PC-9 (cell line): ENCODE data around the gene FAM83G. TPM values are rescaled to one million over a fixed set of nuclear protein-coding genes. Genes with fewer than 3 reads are reported as not detected.

Experiments
- BruUV-seq: library from RNA; stranded (reverse); fragments of 400-500 nt; replicated peaks from 2 replicates; lab custom pipeline; 2021; lab: Mats Ljungman, UMichigan
- CTCF ChIA-PET: fragments of 300-600 bp; sonication (Branson Sonifier 250); formaldehyde crosslinking; loops from one replicate; lab custom pipeline; 2022; ENCODE audit warnings: antibody characterized with exemption; lab: Charles Lee
- POLR2A ChIA-PET: fragments of 300-600 bp; sonication (Branson Sonifier 250); formaldehyde crosslinking; loops from one replicate; lab custom pipeline; 2022; ENCODE audit warnings: antibody characterized with exemption; ENCODE audit not compliant: unreplicated experiment; lab: Charles Lee
- DNase-seq, 2 experiments: peaks; one replicate each; pipeline versions ENCODE4 v3.0.0 to v3.0.0-alpha.2; 2015 to 2022; ENCODE audit warnings: mixed read lengths in 1 of 2
- H2AFZ ChIP-seq: fragments of 200-600 bp; sonication (generic); 2 replicates; pipeline ENCODE4 v1.8.1; 2017; ENCODE audit warnings: antibody characterized with exemption
- H3F3A ChIP-seq: fragments of 200-600 bp; sonication (generic); 2 replicates; pipeline ENCODE4 v1.8.1; 2017; ENCODE audit warnings: antibody characterized with exemption, mild to moderate bottlenecking, low read depth; ENCODE audit not compliant: insufficient read depth
- H3K27ac ChIP-seq: fragments of 200-600 bp; sonication (generic); 2 replicates; pipeline ENCODE4 v1.6.1; 2016; ENCODE audit warnings: mixed run types
- H3K27me3 ChIP-seq: fragments of 200-600 bp; sonication (generic); 2 replicates; pipeline ENCODE4 v1.6.1; 2016; ENCODE audit warnings: low read depth, mixed run types; ENCODE audit not compliant: insufficient read depth
- H3K36me3 ChIP-seq: fragments of 200-600 bp; sonication (generic); 2 replicates; pipeline ENCODE4 v1.6.1; 2016; ENCODE audit warnings: low read depth, mixed run types
- H3K4me1 ChIP-seq: fragments of 200-600 bp; sonication (generic); replicated peaks from 2 replicates; pipeline ENCODE4 v1.6.1; 2016; ENCODE audit warnings: mixed run types; ENCODE audit not compliant: insufficient read depth
- H3K4me2 ChIP-seq: fragments of 200-600 bp; sonication (generic); 2 replicates; pipeline ENCODE4 v1.6.1; 2017; ENCODE audit warnings: mixed run types
- H3K4me3 ChIP-seq: fragments of 200-600 bp; sonication (generic); 2 replicates; pipeline ENCODE4 v1.6.1; 2016; ENCODE audit warnings: mixed run types
- H3K79me2 ChIP-seq: fragments of 200-600 bp; sonication (generic); 2 replicates; pipeline ENCODE4 v1.6.1; 2017; ENCODE audit warnings: low read depth, mixed run types
- H3K9me2 ChIP-seq: fragments of 200-600 bp; sonication (generic); 2 replicates; pipeline ENCODE4 v1.8.1; 2017; ENCODE audit warnings: mild to moderate bottlenecking; ENCODE audit not compliant: insufficient read depth
- H3K9me3 ChIP-seq: fragments of 200-600 bp; sonication (generic); 2 replicates; pipeline ENCODE4 v1.8.1; 2016; ENCODE audit warnings: low read depth; ENCODE audit not compliant: insufficient read depth
- H4K20me1 ChIP-seq: fragments of 200-600 bp; sonication (generic); 2 replicates; pipeline ENCODE4 v1.8.1; 2017; ENCODE audit not compliant: insufficient read depth
- EZH2 ChIP-seq: fragments of 200-600 bp; sonication (generic); IDR thresholded peaks from 2 replicates; pipeline ENCODE4 v1.8.0; 2017; ENCODE audit warnings: antibody characterized with exemption, low read depth
- intact Hi-C: fragments of 100-400 bp; cut with micrococcal nuclease; formaldehyde crosslinking; loops from one replicate; pipeline ENCODE4 v1.10.0; 2022; ENCODE audit not compliant: unreplicated experiment
- total RNA-seq: library from RNA; stranded (reverse); gene quantifications from 2 replicates; pipeline ENCODE4 v1.2.3, GENCODE V29; 2021
- TF ChIP-seq, protein P1 (sequence below): fragments of 200-600 bp; sonication (generic); conservative IDR thresholded peaks from 2 replicates; pipeline ENCODE4 v1.6.1; 2017; ENCODE audit warnings: mixed run types, antibody characterized with exemption, mild to moderate bottlenecking, moderate library complexity

The FAM83G gene
- total RNA-seq, 1 experiment from 2014 or later: 30.2 TPM

GRCh38 chr17:18999394-18999793, 5.2 kb downstream of the FAM83G start:
- no peak overlapping the region for H2AFZ ChIP-seq
- no peak overlapping the region for H3K4me2 ChIP-seq
- H3F3A ChIP-seq: peaks cover 5% of the 10 kb centered on the region; the same call in 1 of the 2 replicates
- intact Hi-C loops: no loop called here
- H3K79me2 ChIP-seq: peaks cover 90% of the 10 kb centered on the region
- no peak overlapping the region for H3K27ac ChIP-seq
- BruUV-seq: no TSS peak
- DNase-seq: no peak
- POLR2A ChIA-PET: no interaction called here
- H3K9me3 ChIP-seq: no peaks in the 10 kb centered on the region
- no peak overlapping the region for H3K4me3 ChIP-seq
- H3K27me3 ChIP-seq: no peaks in the 10 kb centered on the region
- CTCF ChIA-PET: no interaction called here
- peaks cover 20% of the 10 kb centered on the region for H3K36me3 ChIP-seq
- no peak for TF ChIP-seq EZH2
- TF ChIP-seq, protein P1, sequence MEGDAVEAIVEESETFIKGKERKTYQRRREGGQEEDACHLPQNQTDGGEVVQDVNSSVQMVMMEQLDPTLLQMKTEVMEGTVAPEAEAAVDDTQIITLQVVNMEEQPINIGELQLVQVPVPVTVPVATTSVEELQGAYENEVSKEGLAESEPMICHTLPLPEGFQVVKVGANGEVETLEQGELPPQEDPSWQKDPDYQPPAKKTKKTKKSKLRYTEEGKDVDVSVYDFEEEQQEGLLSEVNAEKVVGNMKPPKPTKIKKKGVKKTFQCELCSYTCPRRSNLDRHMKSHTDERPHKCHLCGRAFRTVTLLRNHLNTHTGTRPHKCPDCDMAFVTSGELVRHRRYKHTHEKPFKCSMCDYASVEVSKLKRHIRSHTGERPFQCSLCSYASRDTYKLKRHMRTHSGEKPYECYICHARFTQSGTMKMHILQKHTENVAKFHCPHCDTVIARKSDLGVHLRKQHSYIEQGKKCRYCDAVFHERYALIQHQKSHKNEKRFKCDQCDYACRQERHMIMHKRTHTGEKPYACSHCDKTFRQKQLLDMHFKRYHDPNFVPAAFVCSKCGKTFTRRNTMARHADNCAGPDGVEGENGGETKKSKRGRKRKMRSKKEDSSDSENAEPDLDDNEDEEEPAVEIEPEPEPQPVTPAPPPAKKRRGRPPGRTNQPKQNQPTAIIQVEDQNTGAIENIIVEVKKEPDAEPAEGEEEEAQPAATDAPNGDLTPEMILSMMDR: no peak
- peaks cover 81% of the 10 kb centered on the region for H4K20me1 ChIP-seq
- peaks cover 31% of the 10 kb centered on the region for H3K4me1 ChIP-seq
- no peaks in the 10 kb centered on the region for H3K9me2 ChIP-seq

GRCh38 chr17:18997650-18998196, 6.8 kb downstream of the FAM83G start:
- peaks cover 20% of the 10 kb centered on the region for H3K36me3 ChIP-seq
- ChIA-PET CTCF (no interaction called here), POLR2A (no interaction called here)
- no peak overlapping the region for H3K4me3 ChIP-seq
- intact Hi-C loops: no loop called here
- H3K27me3 ChIP-seq: no peaks in the 10 kb centered on the region
- no peak for TF ChIP-seq EZH2
- TF ChIP-seq, protein P1: no peak
- BruUV-seq: no TSS peak
- H3K27ac ChIP-seq: no peak overlapping the region
- no peak for DNase-seq
- peaks cover 78% of the 10 kb centered on the region for H4K20me1 ChIP-seq
- H3K4me1 ChIP-seq: peaks cover 20% of the 10 kb centered on the region
- H3K79me2 ChIP-seq: peaks cover 82% of the 10 kb centered on the region
- H2AFZ ChIP-seq: no peak overlapping the region
- H3K9me3 ChIP-seq: no peaks in the 10 kb centered on the region
- no peak overlapping the region for H3K4me2 ChIP-seq
- H3K9me2 ChIP-seq: no peaks in the 10 kb centered on the region
- peaks cover 5% of the 10 kb centered on the region; the same call in 1 of the 2 replicates for H3F3A ChIP-seq

- H3K4me2 ChIP-seq: no peak overlapping the region
- DNase-seq: no peak
- no peaks in the 10 kb centered on the region for H3K27me3 ChIP-seq
- H2AFZ ChIP-seq: no peak overlapping the region
- peaks cover 78% of the 10 kb centered on the region for H4K20me1 ChIP-seq
- H3K9me3 ChIP-seq: no peaks in the 10 kb centered on the region
- H3F3A ChIP-seq: peaks cover 5% of the 10 kb centered on the region; the same call in 1 of the 2 replicates
- peaks cover 70% of the 10 kb centered on the region for H3K79me2 ChIP-seq
- no peak overlapping the region for H3K27ac ChIP-seq
- POLR2A ChIA-PET: interaction anchor here (0.5 kb wide), 2 partner anchors 113 to 645 kb away, joined by 3 read pairs; no protein-coding TSS in a partner anchor
- TF ChIP-seq, protein P1: no peak
- TF ChIP-seq EZH2: no peak
- peaks cover 13% of the 10 kb centered on the region for H3K36me3 ChIP-seq
- intact Hi-C loops: no loop called here
- H3K4me1 ChIP-seq: peaks cover 8% of the 10 kb centered on the region; the same call in 1 of the 2 replicates
- no TSS peak for BruUV-seq
- no peaks in the 10 kb centered on the region for H3K9me2 ChIP-seq
- CTCF ChIA-PET: no interaction called here
- no peak overlapping the region for H3K4me3 ChIP-seq
Measured at GRCh38 chr17:18996458-18996857, 8.1 kb downstream of the FAM83G start.
